GM13977 (cell line): ENCODE data around the gene AHCYL2.
"Not testable (repeated sequence)": the region's sequence is repeated elsewhere in the genome, so short reads cannot be mapped to it uniquely, and the experiment has no call there.

Experiments
- DNase-seq: peaks from one replicate; pipeline ENCODE4 v3.0.0; 2012; ENCODE audit warnings: low spot score
- in situ Hi-C: fragments of 300-500 bp; cut with MboI; formaldehyde crosslinking; loops from one replicate; pipeline ENCODE4 v1.12.0; 2022; ENCODE audit warnings: low sequenced_read_pairs, low pct_unique_long_range_greater_than_20kb, mixed read lengths, inconsistent platforms; ENCODE audit not compliant: unreplicated experiment
- TF ChIP-seq, protein P1 (sequence below): IDR thresholded peaks from 2 replicates; pipeline ENCODE4 v1.5.1; 2012; ENCODE audit warnings: mild to moderate bottlenecking, control low read depth; ENCODE audit not compliant: insufficient read depth; ENCODE audit errors: extremely low read depth, missing control alignments

The AHCYL2 gene

GRCh38 chr7:129469930-129470329, 245.1 kb downstream of the AHCYL2 start:
- TF ChIP-seq, protein P1, sequence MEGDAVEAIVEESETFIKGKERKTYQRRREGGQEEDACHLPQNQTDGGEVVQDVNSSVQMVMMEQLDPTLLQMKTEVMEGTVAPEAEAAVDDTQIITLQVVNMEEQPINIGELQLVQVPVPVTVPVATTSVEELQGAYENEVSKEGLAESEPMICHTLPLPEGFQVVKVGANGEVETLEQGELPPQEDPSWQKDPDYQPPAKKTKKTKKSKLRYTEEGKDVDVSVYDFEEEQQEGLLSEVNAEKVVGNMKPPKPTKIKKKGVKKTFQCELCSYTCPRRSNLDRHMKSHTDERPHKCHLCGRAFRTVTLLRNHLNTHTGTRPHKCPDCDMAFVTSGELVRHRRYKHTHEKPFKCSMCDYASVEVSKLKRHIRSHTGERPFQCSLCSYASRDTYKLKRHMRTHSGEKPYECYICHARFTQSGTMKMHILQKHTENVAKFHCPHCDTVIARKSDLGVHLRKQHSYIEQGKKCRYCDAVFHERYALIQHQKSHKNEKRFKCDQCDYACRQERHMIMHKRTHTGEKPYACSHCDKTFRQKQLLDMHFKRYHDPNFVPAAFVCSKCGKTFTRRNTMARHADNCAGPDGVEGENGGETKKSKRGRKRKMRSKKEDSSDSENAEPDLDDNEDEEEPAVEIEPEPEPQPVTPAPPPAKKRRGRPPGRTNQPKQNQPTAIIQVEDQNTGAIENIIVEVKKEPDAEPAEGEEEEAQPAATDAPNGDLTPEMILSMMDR, result no peak
- in situ Hi-C loops, result loop anchor here (25.0 kb wide), 2 partner anchors 108 to 258 kb away; no protein-coding TSS in a partner anchor
- DNase-seq, result no peak

DNA sequence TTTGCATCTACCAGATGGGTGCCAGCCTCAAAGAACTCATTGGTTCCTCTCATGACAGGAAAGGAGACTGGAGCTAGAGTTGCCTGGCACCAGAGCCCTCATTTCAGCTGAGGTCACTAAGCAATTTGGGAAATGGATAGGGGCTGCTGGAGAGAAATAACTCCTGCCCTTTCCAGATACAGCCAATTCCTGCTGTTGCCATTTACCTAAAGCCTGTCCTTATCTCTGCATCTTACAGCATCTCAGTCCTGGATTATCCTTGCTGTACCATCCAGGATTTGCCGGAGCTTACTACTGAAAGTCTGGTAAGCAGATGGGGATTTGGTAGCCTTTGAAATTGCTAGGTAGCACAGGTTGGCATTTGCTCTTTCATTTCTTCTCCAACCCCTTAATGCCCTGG, 245.6 kb downstream of the AHCYL2 start:
- TF ChIP-seq, protein P1, result no peak
- no peak for DNase-seq
- in situ Hi-C loops, result loop anchor here (25.0 kb wide), 2 partner anchors 108 to 258 kb away; no protein-coding TSS in a partner anchor

- in situ Hi-C loops, result loop anchor here (25.0 kb wide), 2 partner anchors 109 to 259 kb away; no protein-coding TSS in a partner anchor
- TF ChIP-seq, protein P1, result no peak
- no peak for DNase-seq
These were observed 246.6 kb downstream of the AHCYL2 start for GRCh38 chr7:129471402-129471827.

GRCh38 chr7:129475931-129476330, 251.1 kb downstream of the AHCYL2 start:
- DNase-seq, in situ Hi-C loops: not testable (repeated sequence)

GRCh38 chr7:129476398-129476797, 251.6 kb downstream of the AHCYL2 start:
- DNase-seq, in situ Hi-C loops: not testable (repeated sequence)
